HepG2 (cell line): ENCODE measurements around the gene GRAMD1B. TPM values are rescaled to one million over a fixed set of nuclear protein-coding genes. Genes with fewer than 3 reads are reported as not detected.

Experiments used
- ATAC-seq: fragments of 200-7000 bp; cut with Tn5 transposase; 3 replicates; pipeline ENCODE4 v1.9.1; 2020; ENCODE audit warnings: mild to moderate bottlenecking, moderate library complexity
- BruUV-seq: library from RNA; stranded (reverse); fragments of 400-500 nt; replicated peaks from 2 replicates; lab custom pipeline; 2021; lab: Mats Ljungman, UMichigan
- CTCF ChIA-PET: fragments of 300-600 bp; formaldehyde crosslinking; extraction: SDS; loops from one replicate; lab custom pipeline; 2021; ENCODE audit warnings: low total read pairs, inconsistent platforms, low intra/inter-chr PET ratio; lab: Yijun Ruan, JAX
- POLR2A ChIA-PET: fragments of 350-600 bp; sonication (Branson Sonifier 250); formaldehyde crosslinking; loops from one replicate; lab custom pipeline; 2020; ENCODE audit warnings: antibody characterized with exemption, inconsistent platforms; lab: Yijun Ruan, JAX
- DNase-seq: peaks from one replicate; pipeline ENCODE4 v3.0.0-alpha.2; 2015; ENCODE audit warnings: low spot score
- FAIRE-seq: peaks from 3 replicates; lab custom pipeline; 2011; peaks lifted over from hg19 to GRCh38; lab: Jason Lieb, UNC
- H2AFZ ChIP-seq: one replicate; pipeline ENCODE4 v1.6.1; 2011; ENCODE audit warnings: low read length, inconsistent platforms
- H3K27ac ChIP-seq: fragments of 300-600 bp; 3 replicates; pipeline ENCODE4 v1.8.0; 2011; ENCODE audit warnings: mixed run types, mild to moderate bottlenecking, mixed read lengths, low read length, inconsistent platforms; ENCODE audit not compliant: insufficient read depth; ENCODE audit errors: extremely low read length
- H3K27me3 ChIP-seq, 2 experiments: fragments of 200-600 bp in 1 of 2; 2 replicates in 1 of 2; 3 replicates in 1 of 2; pipeline versions ENCODE4 v1.6.0 to v1.8.0; 2011; ENCODE audit warnings: low read length in 2 of 2, mild to moderate bottlenecking in 2 of 2, moderate library complexity in 2 of 2, inconsistent platforms in 1 of 2; ENCODE audit not compliant: insufficient read depth in 2 of 2, control insufficient read depth in 1 of 2
- H3K36me3 ChIP-seq, 2 experiments: fragments of 200-600 bp in 1 of 2; replicated peaks in 1 of 2; 2 replicates in 1 of 2; 3 replicates in 1 of 2; pipeline versions ENCODE4 v1.5.1 to v1.8.0; 2011; ENCODE audit warnings: low read length in 2 of 2, inconsistent platforms in 1 of 2; ENCODE audit not compliant: insufficient read depth in 2 of 2, control insufficient read depth in 1 of 2
- H3K4me1 ChIP-seq: 2 replicates; pipeline ENCODE4 v1.5.1; 2012; ENCODE audit warnings: low read length, inconsistent platforms; ENCODE audit not compliant: insufficient read depth
- H3K4me2 ChIP-seq: 2 replicates; pipeline ENCODE4 v1.6.0; 2011; ENCODE audit warnings: low read depth, low read length, inconsistent platforms
- H3K4me3 ChIP-seq, 3 experiments: fragments of 200-600 bp in 1 of 3; sonication (generic), shearing (Covaris generic) in 1 of 3; replicated peaks in 1 of 3; 2 replicates each; pipeline ENCODE4 v1.5.1; 2011 to 2016; ENCODE audit warnings: low read length in 3 of 3, inconsistent platforms in 2 of 3, low read depth in 2 of 3, mild to moderate bottlenecking in 2 of 3, control low read depth in 1 of 3, mixed read lengths in 1 of 3; ENCODE audit not compliant: insufficient read depth in 1 of 3
- H3K79me2 ChIP-seq: one replicate; pipeline ENCODE4 v1.6.1; 2011; ENCODE audit warnings: low read length, inconsistent platforms; ENCODE audit not compliant: insufficient read depth
- H3K9ac ChIP-seq: 2 replicates; pipeline ENCODE4 v1.6.0; 2011; ENCODE audit warnings: mild to moderate bottlenecking, low read depth, low read length, inconsistent platforms; ENCODE audit not compliant: insufficient read depth
- H3K9me3 ChIP-seq: 2 replicates; pipeline ENCODE4 v1.5.1; 2012; ENCODE audit warnings: mild to moderate bottlenecking, low read length
- H4K20me1 ChIP-seq: 2 replicates; pipeline ENCODE4 v1.6.0; 2011; ENCODE audit warnings: inconsistent platforms, mild to moderate bottlenecking, low read length, moderate library complexity; ENCODE audit not compliant: insufficient read depth
- HOXA5 ChIP-seq: sonication (generic); formaldehyde crosslinking; IDR thresholded peaks from 2 replicates; pipeline ENCODE4 v1.4.0; 2020; ENCODE audit warnings: missing genetic modification reagents
- KDM4B ChIP-seq: sonication (generic); formaldehyde crosslinking; IDR thresholded peaks from 2 replicates; pipeline ENCODE4 v1.4.0; 2020; ENCODE audit warnings: missing genetic modification reagents
- KDM5A ChIP-seq: fragments of 200-600 bp; sonication (generic); IDR thresholded peaks from 2 replicates; pipeline ENCODE4 v1.7.0; 2018; ENCODE audit warnings: antibody characterized with exemption, mild to moderate bottlenecking, low read length, borderline replicate concordance
- NR2F6 ChIP-seq, 2 experiments: IDR thresholded peaks; 2 replicates each; pipeline ENCODE4 v1.6.1; 2016; ENCODE audit warnings: antibody characterized with exemption in 1 of 2, mild to moderate bottlenecking in 1 of 2
- PRPF4 ChIP-seq: fragments of 200-400 bp; formaldehyde crosslinking; IDR thresholded peaks from 2 replicates; pipeline ENCODE4 v1.6.1; 2016; ENCODE audit warnings: low read length, low read depth; ENCODE audit not compliant: poor library complexity, severe bottlenecking
- SMAD3 ChIP-seq: sonication (generic); formaldehyde crosslinking; IDR thresholded peaks from 2 replicates; pipeline ENCODE4 v1.4.0; 2020; ENCODE audit warnings: missing genetic modification reagents
- TBL1XR1 ChIP-seq: fragments of 150-350 bp; IDR thresholded peaks from 2 replicates; pipeline ENCODE4 v1.6.1; 2014; ENCODE audit warnings: borderline replicate concordance, low read length; ENCODE audit not compliant: partially characterized antibody
- ZNF432 ChIP-seq: sonication (generic); formaldehyde crosslinking; IDR thresholded peaks from 2 replicates; pipeline ENCODE4 v1.5.0; 2020; ENCODE audit warnings: missing genetic modification reagents, mild to moderate bottlenecking, borderline replicate concordance
- ZNF460 ChIP-seq: sonication (generic); formaldehyde crosslinking; IDR thresholded peaks from 2 replicates; pipeline ENCODE4 v1.5.1; 2020; ENCODE audit warnings: missing genetic modification reagents, mild to moderate bottlenecking, borderline replicate concordance
- ZNF629 ChIP-seq: sonication (generic); formaldehyde crosslinking; conservative IDR thresholded peaks from 2 replicates; pipeline ENCODE4 v1.5.0; 2020; ENCODE audit warnings: missing genetic modification reagents
- ZNF709 ChIP-seq: sonication (generic); formaldehyde crosslinking; IDR thresholded peaks from 2 replicates; pipeline ENCODE4 v1.5.0; 2020; ENCODE audit warnings: mild to moderate bottlenecking, missing genetic modification reagents
- WGBS: methylation state at CpG from one replicate; pipeline ENCODE4 v1.1.6; 2017; ENCODE audit warnings: low lambda C conversion rate; 5-methylcytosine and 5-hydroxymethylcytosine counted together
- in situ Hi-C: cut with HindIII; loops from 2 replicates; pipeline ENCODE4 v1.10.0; 2017; ENCODE audit warnings: low pct_unique_long_range_greater_than_20kb; ENCODE audit not compliant: extremely low pct_ligation_motif_present
- intact Hi-C: fragments of 100-400 bp; cut with micrococcal nuclease; formaldehyde crosslinking; loops from one replicate; pipeline ENCODE4 v1.10.0; 2022; ENCODE audit not compliant: unreplicated experiment
- polyA plus RNA-seq, 8 experiments: library from polyadenylated mRNA; depleted of rRNA in 3 of 8; stranded (reverse) in 7 of 8; unstranded in 1 of 8; fragments of >200 nt; fragmentation: Illumina TruSeq in 4 of 8; extraction: Trizol in 4 of 8; gene quantifications; 2 replicates each; pipeline versions ENCODE4 v1.2.1 to v1.2.3, GENCODE V29; 2011 to 2016; ENCODE audit warnings: low read depth in 4 of 8, missing spikeins in 1 of 8, mixed read lengths in 1 of 8; ENCODE audit not compliant: insufficient read depth in 1 of 8
- total RNA-seq, 5 experiments: library from RNA; depleted of rRNA; stranded (reverse); fragments of >200 nt; fragmentation: Illumina TruSeq; extraction: Trizol; gene quantifications; 2 replicates each; pipeline ENCODE4 v1.2.3, GENCODE V29; 2016; ENCODE audit warnings: low read depth in 1 of 5
- TF ChIP-seq, protein P1 (sequence below): sonication (generic); formaldehyde crosslinking; IDR thresholded peaks from 2 replicates; pipeline ENCODE4 v1.5.0; 2020; ENCODE audit warnings: mild to moderate bottlenecking, missing genetic modification reagents

The GRAMD1B gene
- total and polyA plus RNA-seq, 2 of the 13 experiments (the other 11 are each of a cell fraction or from before 2014, with no cell fraction given) = 0.12 TPM; not detected in 1

- no peak for TF ChIP-seq ZNF460 (CRISPR knock-in tag)
Measured at GRCh38 chr11:123458501-123458900, 28.4 kb downstream of the GRAMD1B start (continued).

DNA sequence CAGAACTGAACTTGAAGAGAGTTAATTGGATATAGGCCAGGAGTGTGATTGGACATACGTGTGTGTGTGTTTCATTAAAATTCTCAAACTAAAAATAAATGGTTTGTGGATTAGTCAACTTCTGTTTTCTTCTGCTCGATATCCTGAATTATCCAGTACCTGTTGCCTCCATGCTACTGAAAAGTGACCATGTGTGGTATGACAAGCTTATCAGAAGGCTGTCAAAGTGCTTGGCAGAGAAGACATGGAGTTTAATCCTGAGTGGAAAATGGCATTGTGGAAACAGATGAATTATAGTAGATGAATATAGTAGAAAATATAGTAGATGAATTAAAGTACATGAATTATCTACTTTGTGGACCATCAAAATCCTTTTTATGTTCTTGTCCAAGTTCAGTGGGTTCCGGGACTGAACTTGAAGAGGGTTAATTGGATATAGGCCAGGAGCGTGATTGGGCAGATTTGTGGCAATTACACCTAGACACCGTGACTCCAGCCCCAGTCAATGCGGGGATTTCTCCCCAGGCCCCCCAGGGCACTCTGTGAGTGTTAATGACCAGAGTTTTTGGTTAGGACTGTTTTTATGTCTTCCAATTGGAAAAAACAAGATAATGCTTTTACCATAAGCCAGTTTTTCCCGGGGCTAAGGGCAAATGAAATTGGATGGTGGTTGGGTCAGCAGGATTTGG lies 30.1 kb downstream of the GRAMD1B start:
- DNase-seq (no peak), FAIRE-seq (no peak), ATAC-seq (no peak)
- no peak overlapping the region for H3K9ac ChIP-seq
- no peak overlapping the region for H2AFZ ChIP-seq
- H4K20me1 ChIP-seq = no peaks in the 10 kb centered on the region
- no peak for TF ChIP-seq ZNF432 (CRISPR knock-in tag)
- no peak for TF ChIP-seq KDM5A
- TF ChIP-seq HOXA5 (CRISPR knock-in tag) = no peak
- no peak for TF ChIP-seq ZNF709 (CRISPR knock-in tag)
- no peaks in the 10 kb centered on the region for H3K9me3 ChIP-seq
- H3K4me1 ChIP-seq = no peaks in the 10 kb centered on the region
- CTCF ChIA-PET = no interaction called here
- WGBS = 1% methylated on average over 7 of the region's 7 CpGs
- peaks cover 2 to 18% of the 10 kb centered on the region in 2 experiments; a peak in 3 of 5 replicates for H3K27me3 ChIP-seq
- POLR2A ChIA-PET = no interaction called here
- no peak overlapping the region for H3K27ac ChIP-seq
- H3K79me2 ChIP-seq = no peaks in the 10 kb centered on the region
- intact Hi-C loops = no loop called here
- H3K36me3 ChIP-seq = no peaks in the 10 kb centered on the region
- H3K4me2 ChIP-seq = no peak overlapping the region
- in situ Hi-C loops = no loop called here
- BruUV-seq = no TSS peak
- H3K4me3 ChIP-seq = no peak overlapping the region

GRCh38 chr11:123461164-123461563 lies 31.1 kb downstream of the GRAMD1B start:
- WGBS = 20% methylated on average over 4 of the region's 4 CpGs
- no TSS peak for BruUV-seq
- FAIRE-seq = no peak
- H3K36me3 ChIP-seq = no peaks in the 10 kb centered on the region
- ChIA-PET POLR2A (no interaction called here), CTCF (no interaction called here)
- no peak overlapping the region for H2AFZ ChIP-seq
- no peak overlapping the region for H3K4me3 ChIP-seq
- H4K20me1 ChIP-seq = no peaks in the 10 kb centered on the region
- no peak for ATAC-seq
- in situ Hi-C loops = no loop called here
- no peaks in the 10 kb centered on the region for H3K4me1 ChIP-seq
- H3K27ac ChIP-seq = no peak overlapping the region
- peaks cover 2 to 18% of the 10 kb centered on the region in 2 experiments; a peak in 3 of 5 replicates for H3K27me3 ChIP-seq
- H3K9ac ChIP-seq = no peak overlapping the region
- no peak for DNase-seq
- H3K4me2 ChIP-seq = no peak overlapping the region
- no peaks in the 10 kb centered on the region for H3K79me2 ChIP-seq
- no peaks in the 10 kb centered on the region for H3K9me3 ChIP-seq
- intact Hi-C loops = no loop called here
- no peak for TF ChIP-seq ZNF629
- no peak for TF ChIP-seq SMAD3 (CRISPR knock-in tag)
- no peak for TF ChIP-seq PRPF4
- no peak for TF ChIP-seq NR2F6 (IDR thresholded peaks at IDR 0.05)
- no peak for TF ChIP-seq NR2F6 (CRISPR knock-in tag; IDR thresholded peaks at IDR 0.05)
- TF ChIP-seq KDM4B (CRISPR knock-in tag) = no peak
- TF ChIP-seq TBL1XR1 = no peak
- TF ChIP-seq, protein P1, sequence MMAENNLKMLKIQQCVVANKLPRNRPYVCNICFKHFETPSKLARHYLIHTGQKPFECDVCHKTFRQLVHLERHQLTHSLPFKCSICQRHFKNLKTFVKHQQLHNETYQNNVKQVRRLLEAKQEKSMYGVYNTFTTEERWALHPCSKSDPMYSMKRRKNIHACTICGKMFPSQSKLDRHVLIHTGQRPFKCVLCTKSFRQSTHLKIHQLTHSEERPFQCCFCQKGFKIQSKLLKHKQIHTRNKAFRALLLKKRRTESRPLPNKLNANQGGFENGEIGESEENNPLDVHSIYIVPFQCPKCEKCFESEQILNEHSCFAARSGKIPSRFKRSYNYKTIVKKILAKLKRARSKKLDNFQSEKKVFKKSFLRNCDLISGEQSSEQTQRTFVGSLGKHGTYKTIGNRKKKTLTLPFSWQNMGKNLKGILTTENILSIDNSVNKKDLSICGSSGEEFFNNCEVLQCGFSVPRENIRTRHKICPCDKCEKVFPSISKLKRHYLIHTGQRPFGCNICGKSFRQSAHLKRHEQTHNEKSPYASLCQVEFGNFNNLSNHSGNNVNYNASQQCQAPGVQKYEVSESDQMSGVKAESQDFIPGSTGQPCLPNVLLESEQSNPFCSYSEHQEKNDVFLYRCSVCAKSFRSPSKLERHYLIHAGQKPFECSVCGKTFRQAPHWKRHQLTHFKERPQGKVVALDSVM (CRISPR knock-in tag) = no peak
